GM12878 (cell line): ENCODE results near the gene ICE1.

ENCODE experiments used
- MEF2A ChIP-seq: IDR thresholded peaks from 2 replicates; pipeline ENCODE4 v1.6.1; 2011; ENCODE audit warnings: low read depth, mild to moderate bottlenecking, low read length, moderate library complexity; ENCODE audit not compliant: insufficient read depth
- TF ChIP-seq, protein P1 (sequence below), 3 experiments: IDR thresholded peaks in 2 of 3; conservative IDR thresholded peaks in 1 of 3; 2 replicates each; pipeline ENCODE4 v1.5.1; 2011; ENCODE audit warnings: low read depth in 3 of 3, low read length in 3 of 3, mild to moderate bottlenecking in 3 of 3, control low read depth in 2 of 3, moderate library complexity in 2 of 3, inconsistent platforms in 1 of 3, mixed read lengths in 1 of 3; ENCODE audit not compliant: control insufficient read depth in 2 of 3, insufficient read depth in 1 of 3; ENCODE audit errors: extremely low read depth in 1 of 3
- TF ChIP-seq, protein P2 (sequence below): IDR thresholded peaks from 2 replicates; pipeline ENCODE4 v1.6.1; 2012; ENCODE audit warnings: low read depth, low read length, improper control_type of control experiment

DNA sequence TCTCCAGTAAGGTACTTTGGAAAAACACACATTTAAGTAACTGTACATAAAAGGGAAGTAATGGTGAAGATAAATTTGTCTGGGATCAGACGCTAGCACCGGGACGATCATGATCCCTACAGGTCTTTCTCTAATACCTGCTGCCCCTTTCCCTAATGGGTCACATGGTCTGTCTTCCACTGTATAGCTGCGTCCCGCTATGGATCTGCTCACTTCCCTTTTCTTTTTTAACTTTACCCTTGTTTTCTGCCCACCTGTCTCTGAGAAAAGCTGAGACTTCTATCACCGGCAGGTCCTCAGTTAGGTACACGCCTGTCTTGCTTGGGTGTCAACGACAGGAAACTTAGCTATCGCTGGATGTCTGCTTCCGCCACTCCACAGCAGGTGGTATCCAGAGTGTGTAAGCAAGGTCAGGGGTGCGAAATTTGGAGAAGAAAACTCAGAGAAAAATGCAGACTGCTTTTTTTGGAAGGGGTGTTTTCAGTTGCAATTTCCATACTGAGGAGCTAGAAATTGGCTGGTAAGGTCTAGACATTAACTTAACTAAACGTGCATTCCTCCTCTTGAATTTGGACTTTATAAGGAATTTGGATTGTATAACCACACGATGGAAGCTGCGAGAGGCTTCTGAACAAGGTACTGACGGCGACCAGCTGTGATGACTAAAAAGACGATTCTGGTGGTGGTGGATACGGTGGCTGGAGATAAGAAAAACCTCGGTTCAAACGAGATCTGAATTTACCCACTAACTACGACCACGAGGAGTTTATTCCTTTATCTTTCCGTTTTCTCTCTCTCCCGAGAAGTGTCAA, 1.1 kb upstream of the ICE1 start:
- TF ChIP-seq, protein P1, sequence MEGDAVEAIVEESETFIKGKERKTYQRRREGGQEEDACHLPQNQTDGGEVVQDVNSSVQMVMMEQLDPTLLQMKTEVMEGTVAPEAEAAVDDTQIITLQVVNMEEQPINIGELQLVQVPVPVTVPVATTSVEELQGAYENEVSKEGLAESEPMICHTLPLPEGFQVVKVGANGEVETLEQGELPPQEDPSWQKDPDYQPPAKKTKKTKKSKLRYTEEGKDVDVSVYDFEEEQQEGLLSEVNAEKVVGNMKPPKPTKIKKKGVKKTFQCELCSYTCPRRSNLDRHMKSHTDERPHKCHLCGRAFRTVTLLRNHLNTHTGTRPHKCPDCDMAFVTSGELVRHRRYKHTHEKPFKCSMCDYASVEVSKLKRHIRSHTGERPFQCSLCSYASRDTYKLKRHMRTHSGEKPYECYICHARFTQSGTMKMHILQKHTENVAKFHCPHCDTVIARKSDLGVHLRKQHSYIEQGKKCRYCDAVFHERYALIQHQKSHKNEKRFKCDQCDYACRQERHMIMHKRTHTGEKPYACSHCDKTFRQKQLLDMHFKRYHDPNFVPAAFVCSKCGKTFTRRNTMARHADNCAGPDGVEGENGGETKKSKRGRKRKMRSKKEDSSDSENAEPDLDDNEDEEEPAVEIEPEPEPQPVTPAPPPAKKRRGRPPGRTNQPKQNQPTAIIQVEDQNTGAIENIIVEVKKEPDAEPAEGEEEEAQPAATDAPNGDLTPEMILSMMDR (IDR thresholded peaks at IDR 0.05 in 2 of 3, conservative IDR thresholded peaks at IDR 0.05 in 1 of 3; ENCODE audit: control insufficient read depth in 2 of 3, extremely low read depth in 1 of 3, insufficient read depth in 1 of 3, low read depth in 3 of 3, low read length in 3 of 3), result no peak
- TF ChIP-seq MEF2A, result no peak
- TF ChIP-seq, protein P2, sequence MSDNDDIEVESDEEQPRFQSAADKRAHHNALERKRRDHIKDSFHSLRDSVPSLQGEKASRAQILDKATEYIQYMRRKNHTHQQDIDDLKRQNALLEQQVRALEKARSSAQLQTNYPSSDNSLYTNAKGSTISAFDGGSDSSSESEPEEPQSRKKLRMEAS, result no peak; the same call in 1 of the 2 replicates
